ENCODE results near the gene IKZF2. TPM values are rescaled to one million over a fixed set of nuclear protein-coding genes. Genes with fewer than 3 reads are reported as not detected.

IKZF2 gene
- total RNA-seq, 1 experiment from 2014 or later: 26.1 TPM

- H3K27me3 Mint-ChIP-seq (ENCODE audit: unreplicated experiment): no peaks in the 10 kb centered on the region
- peak overlapping the region; percentile 40 for H3K27ac Mint-ChIP-seq (ENCODE audit: unreplicated experiment)
- DNase-seq: peak; percentile 7
- H3K4me1 Mint-ChIP-seq (ENCODE audit: low read depth, unreplicated experiment): peaks cover 13% of the 10 kb centered on the region
- TF ChIP-seq, protein P1, sequence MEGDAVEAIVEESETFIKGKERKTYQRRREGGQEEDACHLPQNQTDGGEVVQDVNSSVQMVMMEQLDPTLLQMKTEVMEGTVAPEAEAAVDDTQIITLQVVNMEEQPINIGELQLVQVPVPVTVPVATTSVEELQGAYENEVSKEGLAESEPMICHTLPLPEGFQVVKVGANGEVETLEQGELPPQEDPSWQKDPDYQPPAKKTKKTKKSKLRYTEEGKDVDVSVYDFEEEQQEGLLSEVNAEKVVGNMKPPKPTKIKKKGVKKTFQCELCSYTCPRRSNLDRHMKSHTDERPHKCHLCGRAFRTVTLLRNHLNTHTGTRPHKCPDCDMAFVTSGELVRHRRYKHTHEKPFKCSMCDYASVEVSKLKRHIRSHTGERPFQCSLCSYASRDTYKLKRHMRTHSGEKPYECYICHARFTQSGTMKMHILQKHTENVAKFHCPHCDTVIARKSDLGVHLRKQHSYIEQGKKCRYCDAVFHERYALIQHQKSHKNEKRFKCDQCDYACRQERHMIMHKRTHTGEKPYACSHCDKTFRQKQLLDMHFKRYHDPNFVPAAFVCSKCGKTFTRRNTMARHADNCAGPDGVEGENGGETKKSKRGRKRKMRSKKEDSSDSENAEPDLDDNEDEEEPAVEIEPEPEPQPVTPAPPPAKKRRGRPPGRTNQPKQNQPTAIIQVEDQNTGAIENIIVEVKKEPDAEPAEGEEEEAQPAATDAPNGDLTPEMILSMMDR (IDR thresholded peaks at IDR 0.05; ENCODE audit: unreplicated experiment): no peak
- no TSS peak for BruUV-seq (replicated peaks)
- H3K36me3 Mint-ChIP-seq (ENCODE audit: insufficient read depth, unreplicated experiment): no peaks in the 10 kb centered on the region
- CTCF ChIA-PET: interaction anchor here (0.5 kb wide), 1 partner anchor 869 kb away, joined by 7 read pairs; no protein-coding TSS in a partner anchor
- intact Hi-C loops (cut with micrococcal nuclease; ENCODE audit: unreplicated experiment): no loop called here
- H3K4me3 Mint-ChIP-seq (ENCODE audit: low read depth, unreplicated experiment): peak overlapping the region; percentile 41
- H3K9me3 Mint-ChIP-seq (ENCODE audit: low read depth, unreplicated experiment): no peaks in the 10 kb centered on the region
Measured at GRCh38 chr2:213065583-213066442, 85.6 kb downstream of the IKZF2 start.

DNA sequence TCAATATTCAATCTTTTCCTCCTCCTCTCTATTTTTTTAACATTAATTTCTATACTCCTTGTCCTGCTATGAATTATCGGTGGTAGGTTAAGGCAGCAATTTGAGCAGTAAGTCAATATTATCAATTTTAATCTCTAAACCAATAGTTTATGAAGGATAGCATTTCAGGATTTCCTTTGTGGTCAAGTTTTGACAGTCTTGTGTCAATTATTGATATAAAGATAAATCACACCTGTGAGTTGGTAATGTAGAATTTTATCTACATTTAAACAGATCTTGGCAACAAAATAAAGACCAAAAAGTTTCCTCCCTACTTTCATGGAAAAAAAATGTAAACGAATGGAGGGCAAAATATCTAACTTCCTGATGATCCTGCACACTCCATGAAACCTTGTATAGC lies 87.3 kb downstream of the IKZF2 start:
- H3K36me3 Mint-ChIP-seq (ENCODE audit: insufficient read depth, unreplicated experiment): no peaks in the 10 kb centered on the region
- no peaks in the 10 kb centered on the region for H3K9me3 Mint-ChIP-seq (ENCODE audit: low read depth, unreplicated experiment)
- peaks cover 13% of the 10 kb centered on the region for H3K4me1 Mint-ChIP-seq (ENCODE audit: low read depth, unreplicated experiment)
- no peak overlapping the region for H3K4me3 Mint-ChIP-seq (ENCODE audit: low read depth, unreplicated experiment)
- BruUV-seq (replicated peaks): no TSS peak
- CTCF ChIA-PET: no interaction called here
- TF ChIP-seq, protein P1 (IDR thresholded peaks at IDR 0.05; ENCODE audit: unreplicated experiment): no peak
- no peaks in the 10 kb centered on the region for H3K27me3 Mint-ChIP-seq (ENCODE audit: unreplicated experiment)
- intact Hi-C loops (cut with micrococcal nuclease; ENCODE audit: unreplicated experiment): no loop called here
- no peak overlapping the region for H3K27ac Mint-ChIP-seq (ENCODE audit: unreplicated experiment)
- DNase-seq: no peak

GRCh38 chr2:213057977-213058376 lies 93.4 kb downstream of the IKZF2 start:
- intact Hi-C loops (cut with micrococcal nuclease; ENCODE audit: unreplicated experiment): no loop called here
- no TSS peak for BruUV-seq (replicated peaks)
- H3K27ac Mint-ChIP-seq (ENCODE audit: unreplicated experiment): no peak overlapping the region
- no peaks in the 10 kb centered on the region for H3K9me3 Mint-ChIP-seq (ENCODE audit: low read depth, unreplicated experiment)
- TF ChIP-seq, protein P1 (IDR thresholded peaks at IDR 0.05; ENCODE audit: unreplicated experiment): no peak
- DNase-seq: no peak
- CTCF ChIA-PET: no interaction called here
- no peak overlapping the region for H3K4me3 Mint-ChIP-seq (ENCODE audit: low read depth, unreplicated experiment)
- no peaks in the 10 kb centered on the region for H3K27me3 Mint-ChIP-seq (ENCODE audit: unreplicated experiment)
- H3K4me1 Mint-ChIP-seq (ENCODE audit: low read depth, unreplicated experiment): no peaks in the 10 kb centered on the region
- no peaks in the 10 kb centered on the region for H3K36me3 Mint-ChIP-seq (ENCODE audit: insufficient read depth, unreplicated experiment)

GRCh38 chr2:213046431-213046830 lies 105.0 kb downstream of the IKZF2 start:
- Mint-ChIP-seq H3K36me3 (ENCODE audit: insufficient read depth, unreplicated experiment) (no peaks in the 10 kb centered on the region), H3K27ac (ENCODE audit: unreplicated experiment) (no peak overlapping the region), H3K9me3 (ENCODE audit: low read depth, unreplicated experiment) (peaks cover 5% of the 10 kb centered on the region), H3K27me3 (ENCODE audit: unreplicated experiment) (no peaks in the 10 kb centered on the region), H3K4me3 (ENCODE audit: low read depth, unreplicated experiment) (no peak overlapping the region), H3K4me1 (ENCODE audit: low read depth, unreplicated experiment) (no peaks in the 10 kb centered on the region)
- BruUV-seq (replicated peaks): no TSS peak
- intact Hi-C loops (cut with micrococcal nuclease; ENCODE audit: unreplicated experiment): no loop called here
- TF ChIP-seq, protein P1 (IDR thresholded peaks at IDR 0.05; ENCODE audit: unreplicated experiment): no peak
- DNase-seq: no peak
- CTCF ChIA-PET: no interaction called here

Measured in Calu3 (cell line).